Right renal cortex interstitium (tissue), 3 donors: Measurements from ENCODE around the gene NAALADL2. TPM values are rescaled to one million over a fixed set of nuclear protein-coding genes. Genes with fewer than 3 reads are reported as not detected.
"Not testable (repeated sequence)": the region's sequence is repeated elsewhere in the genome, so short reads cannot be mapped to it uniquely, and the experiment has no call there.

Experiments
- DNase-seq, 3 donors: peaks; one replicate each; pipeline ENCODE4 v3.0.0-alpha.2; 2013; ENCODE audit warnings: low read depth in 3 of 3, low spot score in 2 of 3
- polyA plus RNA-seq, 3 donors: library from polyadenylated mRNA; unstranded; fragments of 120-200 nt; gene quantifications; one replicate each; pipeline ENCODE4 v1.2.1, GENCODE V29; 2013; ENCODE audit not compliant: insufficient read length in 3 of 3

Gene NAALADL2
- polyA plus RNA-seq, 3 donors: 18.2 to 22.0 (median 20.4) TPM

DNA sequence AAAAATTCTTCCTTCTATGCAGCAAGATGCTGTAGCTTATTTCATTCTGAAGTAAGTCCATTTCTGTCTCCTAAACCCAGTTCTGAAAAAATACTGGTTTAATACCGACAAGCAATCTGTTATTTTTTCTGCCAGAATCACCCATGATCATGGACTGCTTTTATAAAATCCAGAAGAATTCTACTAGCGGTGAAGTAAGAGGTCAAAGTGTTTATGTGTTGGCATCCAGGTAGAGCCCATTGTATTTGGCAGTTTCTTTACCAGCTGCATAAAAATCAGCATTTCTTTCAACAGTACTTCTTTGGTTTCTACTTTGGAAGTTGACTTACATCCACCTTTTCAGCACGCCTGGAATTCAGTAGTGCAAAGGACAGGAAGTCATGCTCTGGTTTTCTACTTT is 484.8 kb downstream of the NAALADL2 start:
- DNase-seq: no peak

DNA sequence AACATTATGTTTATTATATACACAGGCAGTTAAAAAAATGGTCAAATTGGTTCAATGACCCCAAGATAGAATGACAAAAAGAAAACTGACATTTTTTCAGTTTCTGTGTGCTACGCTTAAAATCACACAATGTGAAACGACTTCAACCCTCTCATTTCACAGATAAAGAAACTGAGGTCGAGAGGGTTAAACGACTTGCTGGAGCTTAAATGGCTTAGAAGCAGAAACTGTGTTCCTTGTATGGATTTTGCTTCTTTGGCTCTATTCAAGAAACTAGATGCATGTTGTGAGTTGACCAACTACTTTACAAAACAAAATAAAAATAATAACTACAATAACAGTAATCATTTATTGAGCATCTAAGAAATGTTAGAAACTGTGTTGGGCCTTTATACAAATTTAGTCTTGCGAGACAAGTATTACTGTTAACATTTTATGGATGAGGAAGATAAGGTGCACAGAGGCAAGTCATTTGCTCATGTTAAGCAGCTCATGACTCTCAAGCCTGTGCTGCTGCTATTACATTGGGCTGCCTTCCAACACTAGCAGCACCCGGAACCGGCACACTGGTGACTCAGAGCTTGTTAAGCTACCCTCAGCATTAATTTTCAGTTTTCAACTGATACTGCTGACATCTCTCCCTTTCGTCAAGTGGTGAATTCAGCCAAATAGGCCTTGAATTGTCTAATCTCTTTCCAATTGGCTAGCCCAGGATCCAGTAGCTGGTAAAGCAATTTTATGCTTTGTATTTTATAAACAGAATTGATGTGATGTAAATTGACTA is 487.6 kb downstream of the NAALADL2 start:
- DNase-seq: no peak

DNA sequence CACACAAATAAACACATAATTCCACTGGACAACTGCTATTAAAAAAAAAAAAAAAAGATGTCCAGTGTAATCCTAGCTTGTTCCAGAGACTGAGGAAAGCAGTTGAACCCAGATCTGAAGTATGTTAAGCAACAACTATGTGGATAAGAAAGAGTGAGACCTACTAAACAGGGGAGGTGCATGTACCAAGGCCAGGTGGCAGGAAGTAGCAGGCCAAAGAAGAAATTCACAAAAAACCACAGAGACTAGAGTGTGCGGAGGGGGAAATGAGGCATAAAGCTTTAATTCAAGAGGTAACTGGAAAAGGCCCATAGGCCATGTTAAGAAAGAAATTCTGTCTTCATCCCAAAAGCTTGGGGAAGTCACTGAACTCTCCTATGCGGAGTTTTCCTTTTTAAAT is 490.0 kb downstream of the NAALADL2 start:
- DNase-seq: no peak

DNA sequence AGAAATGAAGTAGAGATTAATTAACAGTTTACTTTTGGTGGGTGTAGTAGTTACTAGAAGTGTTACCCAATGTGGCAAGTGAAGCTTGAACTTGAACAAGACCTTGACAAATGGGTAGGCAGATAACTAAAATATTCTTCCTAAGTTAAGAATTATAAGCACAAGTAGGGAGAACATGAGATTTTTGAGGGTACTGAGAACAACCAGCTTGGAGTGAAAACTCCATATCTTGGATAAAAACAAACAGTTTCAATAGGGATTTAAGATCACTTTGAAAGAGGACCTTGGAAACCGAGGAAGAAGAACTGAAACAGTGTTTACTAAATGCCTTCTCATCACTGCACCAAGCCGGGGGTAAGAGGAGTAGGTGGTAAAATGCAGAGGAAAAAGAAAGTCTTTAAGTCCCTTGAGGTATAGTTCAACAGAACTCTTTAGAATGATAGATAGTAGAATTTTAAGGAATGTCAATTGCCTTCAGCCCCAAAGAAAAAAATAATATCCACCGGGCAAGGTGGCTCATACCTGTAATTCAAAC is 496.7 kb downstream of the NAALADL2 start:
- no peak for DNase-seq

DNA sequence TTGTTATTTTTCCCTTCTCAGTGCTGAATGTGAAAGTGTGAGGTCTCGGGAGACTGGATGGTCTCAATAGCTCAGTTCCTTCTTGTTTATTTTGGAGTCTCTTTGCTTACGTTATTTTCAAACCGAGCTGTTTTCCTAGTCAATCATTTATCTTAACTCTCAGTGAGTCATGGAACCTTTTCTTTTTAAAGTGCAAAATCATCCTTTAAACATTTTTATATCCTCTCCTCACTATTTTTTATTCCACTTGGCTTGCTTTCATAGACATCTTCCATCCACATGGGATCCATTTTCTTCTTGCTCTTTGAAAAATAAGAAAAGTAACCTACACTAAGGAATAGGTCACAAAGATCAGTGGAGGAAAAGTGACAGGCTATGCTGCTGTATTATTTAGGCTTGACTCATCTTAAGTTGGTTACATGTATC is 497.8 kb downstream of the NAALADL2 start:
- DNase-seq: no peak

DNA sequence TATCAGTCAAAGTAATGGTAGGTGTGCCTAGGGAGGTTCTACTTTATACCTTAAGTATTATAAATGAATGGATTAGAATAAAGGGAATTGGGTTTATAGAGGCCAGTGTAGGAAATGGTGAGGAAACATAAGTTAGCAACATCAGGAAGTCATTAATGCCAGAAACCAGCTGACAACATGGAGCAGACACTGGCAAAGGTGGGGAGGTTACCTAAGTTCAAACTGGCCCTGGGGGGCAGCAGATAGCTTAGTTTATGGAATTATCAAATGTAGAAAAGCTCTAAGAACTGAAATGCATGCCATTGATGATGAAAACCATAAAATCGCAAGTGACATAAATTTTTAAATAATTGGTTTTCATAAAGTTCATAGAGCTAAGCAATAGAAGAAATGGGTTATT is 498.6 kb downstream of the NAALADL2 start:
- DNase-seq: no peak

DNA sequence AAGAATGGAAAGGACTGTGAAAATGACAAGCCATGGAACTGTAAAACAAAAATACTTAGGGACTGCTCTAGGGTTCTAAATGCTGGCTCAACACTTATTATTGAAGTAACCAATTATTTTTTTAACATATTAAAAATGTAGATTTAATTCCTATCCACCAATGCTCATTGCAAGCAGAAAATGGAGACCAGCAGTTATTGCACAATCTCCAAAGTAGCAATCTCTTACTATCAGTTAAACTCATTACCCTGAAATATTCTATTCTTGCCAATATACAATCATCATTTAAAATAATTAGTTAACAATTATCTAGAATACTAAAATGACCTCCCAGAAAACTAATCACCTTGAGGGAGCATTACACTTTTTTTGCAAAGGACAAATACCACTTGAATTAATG is 499.8 kb downstream of the NAALADL2 start:
- no peak for DNase-seq

DNA sequence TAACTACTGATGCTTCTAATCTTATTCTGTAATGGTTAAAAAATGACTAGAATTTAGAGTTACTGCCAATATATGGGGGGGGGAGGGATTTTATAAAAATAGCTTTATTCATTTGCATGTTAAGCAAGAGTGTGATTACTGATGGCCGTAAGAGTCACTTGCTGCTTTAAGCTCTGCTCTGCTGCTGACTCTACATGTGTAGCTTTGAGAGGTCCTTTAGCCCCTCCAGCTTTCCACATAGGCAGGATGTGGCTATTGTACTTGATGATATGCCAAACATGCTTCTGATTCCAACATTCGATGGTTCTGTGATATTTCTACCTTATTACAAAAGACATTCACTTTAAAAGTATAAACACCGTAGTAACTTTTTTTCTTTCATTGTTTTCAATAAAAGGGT is 511.3 kb downstream of the NAALADL2 start:
- DNase-seq: not testable (repeated sequence)

DNA sequence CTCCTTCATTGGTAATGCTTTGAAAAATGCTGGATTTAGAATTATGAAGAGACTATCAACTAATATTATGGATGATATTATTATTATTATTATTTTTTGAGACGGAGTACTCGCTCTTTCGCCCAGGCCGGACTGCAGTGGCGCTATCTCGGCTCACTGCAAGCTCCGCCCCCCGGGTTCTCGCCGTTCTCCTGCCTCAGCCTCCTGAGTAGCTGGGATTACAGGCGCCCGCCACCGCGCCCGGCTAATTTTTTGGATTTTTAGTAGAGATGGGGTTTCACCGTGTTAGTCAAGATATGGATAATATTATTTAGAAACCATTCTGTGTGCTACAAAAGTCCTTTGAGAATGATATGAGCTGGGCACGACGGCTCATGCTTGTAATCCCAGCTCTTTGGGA is 512.1 kb downstream of the NAALADL2 start:
- not testable (repeated sequence) for DNase-seq

DNA sequence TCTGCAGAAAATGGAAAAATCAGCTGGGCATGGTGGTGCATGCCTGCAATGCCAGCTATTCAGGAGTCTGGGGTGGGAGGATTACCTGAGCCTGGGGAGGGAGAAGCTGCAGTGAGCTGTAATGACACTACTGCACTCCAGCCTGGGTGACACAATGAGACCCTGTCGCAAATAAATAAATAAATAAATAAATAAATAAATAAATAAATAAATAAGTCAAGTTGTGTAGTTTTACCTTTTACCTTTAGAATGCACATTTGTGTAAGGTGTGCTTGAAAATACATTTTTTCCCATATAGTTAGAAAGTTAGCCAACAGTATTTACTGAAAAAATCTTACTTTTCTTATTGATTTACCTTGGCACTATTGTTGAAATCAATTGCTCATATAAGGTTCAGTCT is 515.6 kb downstream of the NAALADL2 start:
- DNase-seq: no peak

DNA sequence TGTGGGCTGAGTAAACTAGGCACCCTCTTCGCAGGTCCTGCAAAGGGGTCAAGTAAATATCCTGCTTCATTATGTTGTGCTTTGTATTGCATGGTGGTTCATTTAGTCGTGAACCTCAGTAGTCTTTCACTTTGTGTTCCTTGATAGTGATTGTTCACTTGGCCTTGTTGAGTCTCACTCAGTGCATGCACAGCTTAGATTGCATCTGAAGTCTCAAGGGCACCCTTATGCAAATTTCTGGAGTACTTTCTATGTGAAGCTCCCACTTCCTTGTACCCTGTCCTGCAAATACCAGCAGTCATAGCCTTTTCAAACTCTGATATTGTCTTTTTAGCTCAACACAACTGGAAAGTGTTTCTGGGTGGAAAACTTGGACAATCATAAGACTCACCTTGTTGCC is 519.2 kb downstream of the NAALADL2 start:
- no peak for DNase-seq

DNA sequence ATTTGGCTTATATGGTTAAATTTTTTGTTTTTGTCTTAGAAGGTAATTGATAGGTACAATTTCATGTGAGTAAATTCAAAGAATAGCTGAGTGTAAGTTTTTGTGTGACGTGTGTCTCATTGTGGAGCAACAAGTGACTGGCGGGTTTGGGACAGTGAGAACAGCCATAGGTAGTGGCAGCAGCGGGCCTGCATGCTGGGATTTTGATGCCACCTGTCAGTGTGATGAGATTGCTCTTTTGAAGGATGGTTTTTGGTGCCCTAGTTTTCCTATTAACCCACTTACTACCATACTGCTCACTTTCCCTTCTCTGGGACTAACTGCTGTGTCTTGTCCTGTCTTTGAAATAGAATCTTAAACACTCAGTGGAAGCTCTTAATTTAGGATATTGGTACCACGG is 522.6 kb downstream of the NAALADL2 start:
- DNase-seq: no peak

DNA sequence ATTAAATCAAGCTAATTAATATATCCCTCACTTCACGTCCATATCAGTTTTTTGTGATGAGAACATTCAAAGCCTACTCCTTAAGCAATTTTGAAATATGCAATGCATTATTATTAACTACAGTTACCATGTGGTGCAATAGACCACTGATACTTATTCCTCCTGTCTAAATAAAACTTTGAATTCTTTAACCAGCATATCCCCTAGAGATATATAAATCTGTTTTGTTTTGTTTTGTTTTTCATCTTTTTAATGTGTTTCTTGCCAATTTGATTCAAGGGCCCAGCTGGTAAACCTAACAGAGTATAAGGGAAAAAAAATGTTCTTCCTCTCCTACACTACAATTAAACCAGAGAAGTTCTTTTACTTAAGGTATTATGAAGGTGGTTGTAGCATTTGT is 524.2 kb downstream of the NAALADL2 start:
- no peak for DNase-seq

DNA sequence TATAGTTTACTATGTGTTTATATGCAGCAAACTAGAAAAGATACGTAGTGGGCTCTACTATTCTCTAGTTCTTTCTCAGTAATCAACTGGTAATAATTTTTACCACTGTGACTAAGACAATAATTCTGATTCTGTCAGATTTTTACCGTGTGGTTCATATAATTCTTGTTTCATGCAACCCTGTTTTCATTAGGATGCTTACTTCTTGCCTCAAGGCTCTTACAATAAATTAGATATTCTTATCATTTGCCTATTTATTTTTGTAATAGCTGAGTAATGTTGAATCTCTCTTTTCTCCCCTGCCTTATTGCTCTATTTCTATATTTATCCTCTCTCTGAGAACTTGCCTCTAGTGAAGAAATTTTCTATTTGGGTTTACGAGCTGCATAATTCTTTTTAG is 524.7 kb downstream of the NAALADL2 start:
- DNase-seq: no peak

DNA sequence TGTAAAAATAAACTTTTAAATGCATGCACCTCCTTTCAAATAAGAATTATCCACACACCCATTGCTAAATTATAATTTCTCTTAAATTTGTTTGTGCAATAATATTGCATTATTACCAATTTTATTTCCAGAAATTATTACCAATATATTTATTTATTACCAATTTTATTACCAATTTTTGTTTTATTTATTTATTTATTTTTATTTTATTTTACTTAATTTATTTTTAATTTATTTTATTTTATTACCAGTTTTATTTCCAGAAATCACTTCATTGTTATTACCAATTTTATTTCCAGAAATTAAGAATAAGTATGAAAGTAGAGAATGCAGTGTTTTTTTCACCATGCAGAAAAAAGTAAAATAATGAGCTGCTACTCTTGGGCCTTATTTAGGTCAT is 525.4 kb downstream of the NAALADL2 start:
- DNase-seq: no peak

DNA sequence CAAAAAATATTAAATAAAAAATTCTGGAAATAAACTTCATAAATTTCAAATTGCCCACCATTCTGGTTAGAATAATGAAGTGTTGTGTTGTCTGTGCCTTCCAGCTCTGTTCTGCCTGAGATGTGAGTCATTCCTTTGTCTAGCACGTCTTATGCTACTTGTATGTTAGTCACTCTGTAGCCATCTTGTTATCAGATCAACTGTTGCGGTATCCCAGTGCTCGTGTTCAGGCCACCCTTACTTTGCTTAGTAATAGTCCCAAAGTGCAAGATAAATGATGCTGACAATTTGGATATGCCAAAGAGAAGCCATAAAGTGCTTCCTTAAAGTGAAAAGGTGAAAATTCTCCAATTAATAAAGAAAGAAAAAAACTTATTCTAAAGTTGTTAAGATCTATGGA is 527.5 kb downstream of the NAALADL2 start:
- no peak for DNase-seq

DNA sequence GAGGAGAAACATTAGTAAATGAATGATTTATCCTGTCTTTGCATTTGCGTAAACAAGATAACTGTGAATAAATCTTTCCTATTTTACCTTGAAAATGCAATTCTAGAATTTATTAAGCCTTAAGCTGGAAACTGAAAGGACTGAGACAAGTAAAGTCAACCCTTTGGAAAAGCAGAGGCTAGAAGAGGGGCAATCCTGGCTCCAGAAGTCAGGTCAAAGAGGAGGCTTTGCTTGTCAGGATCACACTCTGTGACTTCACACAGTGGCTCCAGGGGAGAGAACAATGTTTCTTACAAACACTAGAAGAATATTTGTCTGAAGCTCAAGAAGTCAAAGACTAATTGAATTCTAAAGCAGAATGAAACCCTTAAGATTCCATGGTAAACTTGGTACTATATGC is 530.4 kb downstream of the NAALADL2 start:
- no peak for DNase-seq

DNA sequence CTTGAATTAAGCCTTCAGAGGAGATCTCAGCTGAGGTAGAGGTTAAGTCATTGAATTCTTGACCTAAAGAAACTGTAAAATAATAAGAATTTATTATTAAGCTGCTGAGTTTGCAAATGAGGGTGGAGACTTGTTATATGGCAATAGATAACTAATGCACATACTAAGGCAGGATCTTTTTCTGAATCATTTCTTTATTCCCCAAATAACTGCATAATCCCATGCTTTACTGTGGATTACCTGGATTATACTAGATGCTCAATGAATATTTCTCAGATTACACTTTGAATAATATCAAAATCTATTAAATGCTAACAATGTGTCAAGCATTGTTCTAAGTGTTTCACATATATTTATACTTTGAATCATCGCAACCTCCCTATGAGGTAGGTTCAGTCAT is 532.5 kb downstream of the NAALADL2 start:
- DNase-seq: no peak

DNA sequence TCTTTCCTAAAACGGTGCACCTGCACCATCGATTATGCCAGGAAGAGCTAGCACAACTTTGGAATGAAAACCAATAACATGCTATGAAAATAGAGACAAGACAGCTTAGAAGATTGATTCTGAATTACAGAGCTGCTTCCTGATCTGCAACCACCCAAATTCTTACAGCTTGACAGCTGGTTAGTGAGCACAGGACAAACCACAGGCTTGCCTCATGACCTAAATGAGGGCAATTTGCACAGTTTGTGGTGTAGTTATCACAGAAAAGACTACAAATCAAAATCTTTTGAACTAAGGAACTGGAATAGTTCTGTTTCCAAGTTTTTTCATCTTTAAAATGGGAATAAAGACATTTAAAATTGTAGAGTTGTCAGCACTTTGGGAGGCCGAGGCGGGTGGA is 533.5 kb downstream of the NAALADL2 start:
- DNase-seq: no peak

DNA sequence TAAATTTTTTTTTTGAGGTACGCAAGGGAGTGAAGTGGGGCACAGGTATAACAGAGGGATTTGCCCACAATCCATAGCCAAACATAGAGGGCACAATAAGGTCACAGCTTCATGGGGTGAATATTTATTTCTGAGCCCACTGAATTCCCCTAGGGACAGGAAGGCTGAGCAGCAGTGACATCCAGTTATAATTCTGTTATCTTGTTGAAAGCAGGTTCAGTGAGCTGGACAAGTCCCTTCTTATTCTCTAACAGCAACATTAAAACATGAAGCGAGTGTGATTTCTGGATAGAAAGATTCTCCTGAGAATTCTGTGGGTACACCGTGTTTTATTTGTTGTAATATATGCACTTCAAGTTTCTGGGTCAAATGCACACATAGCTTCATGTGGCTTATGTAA is 538.2 kb downstream of the NAALADL2 start:
- DNase-seq: no peak

DNA sequence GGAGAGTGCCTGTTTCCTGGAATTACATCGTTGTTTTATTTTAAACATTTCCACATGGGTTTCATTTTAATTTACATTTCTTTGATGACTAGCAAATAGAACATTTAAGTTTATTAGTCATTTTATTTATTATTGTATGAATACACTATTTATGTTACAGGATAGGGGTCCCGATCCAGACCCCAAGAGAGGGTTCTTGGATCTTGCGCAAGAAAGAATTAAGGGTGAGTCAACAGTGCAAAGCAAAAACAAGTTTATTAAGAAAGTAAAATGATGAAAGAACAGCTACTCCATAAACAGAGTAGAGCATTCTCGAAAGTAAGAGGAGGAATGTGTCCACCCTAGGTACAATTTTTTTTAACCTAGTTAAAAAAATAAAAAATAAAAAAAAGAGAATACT is 539.5 kb downstream of the NAALADL2 start:
- no peak for DNase-seq

DNA sequence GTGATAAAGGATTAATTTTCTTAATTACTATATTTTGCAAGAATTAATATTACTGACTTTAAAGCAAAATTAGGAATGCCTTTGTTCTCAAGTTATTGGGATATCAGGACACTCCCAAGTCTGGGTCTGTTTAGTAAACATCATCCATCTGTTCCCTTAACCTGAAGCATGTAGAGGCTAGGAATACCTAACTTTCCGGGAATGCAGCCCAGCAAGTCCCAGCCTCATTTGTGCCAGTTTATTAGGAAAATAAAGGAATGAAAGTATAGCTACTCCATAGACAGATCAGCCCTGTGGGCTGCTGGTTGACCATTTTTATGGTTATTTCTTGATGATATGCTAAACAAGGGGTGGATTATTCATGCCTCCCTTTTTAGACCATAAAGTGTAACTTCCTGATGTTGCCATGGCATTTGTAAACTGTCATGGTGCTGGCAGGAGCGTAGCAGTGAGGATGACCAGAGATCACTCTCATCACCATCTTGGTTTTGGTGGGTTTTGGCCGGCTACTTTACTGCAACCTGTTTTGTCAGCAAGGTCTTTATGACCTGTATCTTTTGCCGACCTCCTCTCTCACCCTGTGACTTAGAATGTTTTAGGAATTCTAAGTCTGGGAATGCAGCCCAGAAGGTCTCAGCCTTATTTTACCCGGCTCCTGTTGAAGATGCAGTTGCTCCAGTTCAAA is 540.2 kb downstream of the NAALADL2 start:
- no peak for DNase-seq
